Activated CD8-positive, alpha-beta memory T cell treated with anti-CD3 and anti-CD28 coated beads for 4 hours (primary cell): Measurements from ENCODE around the gene PYY.

ENCODE experiments used
- DNase-seq, 2 donors: peaks; one replicate each; pipeline ENCODE4 v3.0.0-alpha.2; 2020; ENCODE audit warnings: low read depth in 2 of 2

The PYY gene

GRCh38 chr17:43915559-43915958 is 38.2 kb downstream of the PYY start:
- no peak for DNase-seq

GRCh38 chr17:43914451-43914850 is 39.3 kb downstream of the PYY start:
- DNase-seq, result no peak

- no peak for DNase-seq
These were observed 40.2 kb downstream of the PYY start for GRCh38 chr17:43913584-43913983.

GRCh38 chr17:43912635-43913304 is 41.0 kb downstream of the PYY start:
- no peak for DNase-seq

- no peak for DNase-seq
These were observed 41.8 kb downstream of the PYY start for GRCh38 chr17:43911904-43912303.

- no peak for DNase-seq
These were observed 44.1 kb downstream of the PYY start for GRCh38 chr17:43909537-43910231.

GRCh38 chr17:43907998-43908721 is 45.6 kb downstream of the PYY start:
- no peak for DNase-seq

GRCh38 chr17:43907425-43907981 is 46.2 kb downstream of the PYY start, which contains the start of gene MPP2:
Gene MPP2, minus strand, starts transcription at chr17:43907536. Its CDS starts 3,076 bp downstream, at chr17:43904460.
- DNase-seq, result no peak

GRCh38 chr17:43906951-43907424 is 46.8 kb downstream of the PYY start:
- DNase-seq, result no peak

- no peak for DNase-seq
These were observed 47.5 kb downstream of the PYY start for GRCh38 chr17:43905985-43906852.

- no peak for DNase-seq
These were observed 48.2 kb downstream of the PYY start for GRCh38 chr17:43905400-43905984.
